Activated CD4-positive, alpha-beta memory T cell treated with anti-CD3 and anti-CD28 coated beads for 36 hours (primary cell): ENCODE results near the gene BNIP3. TPM values are rescaled to one million over a fixed set of nuclear protein-coding genes. Genes with fewer than 3 reads are reported as not detected.
"Not testable (repeated sequence)": the region's sequence is repeated elsewhere in the genome, so short reads cannot be mapped to it uniquely, and the experiment has no call there.

ENCODE experiments used
- CTCF ChIA-PET: fragments of 350-600 bp; sonication (Branson Sonifier 250); formaldehyde crosslinking; loops from one replicate; lab custom pipeline; 2021; ENCODE audit warnings: antibody characterized with exemption, inconsistent platforms; lab: Charles Lee
- POLR2A ChIA-PET: fragments of 350-600 bp; sonication (Branson Sonifier 250); formaldehyde crosslinking; loops from one replicate; lab custom pipeline; 2021; ENCODE audit warnings: antibody characterized with exemption; lab: Charles Lee
- DNase-seq: peaks from one replicate; pipeline ENCODE4 v3.0.0-alpha.2; 2020
- H3K27ac Mint-ChIP-seq: one replicate; pipeline ENCODE4 v1.8.0; 2021; ENCODE audit warnings: mixed read lengths
- H3K27me3 Mint-ChIP-seq: one replicate; pipeline ENCODE4 v1.8.0; 2021; ENCODE audit warnings: mixed read lengths
- H3K36me3 Mint-ChIP-seq: one replicate; pipeline ENCODE4 v1.8.0; 2021; ENCODE audit warnings: mixed read lengths
- H3K4me1 Mint-ChIP-seq: one replicate; pipeline ENCODE4 v1.8.0; 2021; ENCODE audit warnings: low read depth, mixed read lengths
- H3K4me3 Mint-ChIP-seq: one replicate; pipeline ENCODE4 v1.8.0; 2021; ENCODE audit warnings: mild to moderate bottlenecking, mixed read lengths
- H3K9me3 Mint-ChIP-seq: one replicate; pipeline ENCODE4 v1.8.0; 2021; ENCODE audit warnings: mixed read lengths
- intact Hi-C: fragments of 100-400 bp; cut with micrococcal nuclease; formaldehyde crosslinking; loops from one replicate; pipeline ENCODE4 v1.15.1; 2023
- total RNA-seq, 2 experiments: library from RNA; stranded (reverse); gene quantifications; one replicate each; pipeline ENCODE4 v1.2.3, GENCODE V29; 2021

BNIP3 gene
- total RNA-seq, 2 experiments from 2014 or later, result 84.9 to 86.9 TPM

DNA sequence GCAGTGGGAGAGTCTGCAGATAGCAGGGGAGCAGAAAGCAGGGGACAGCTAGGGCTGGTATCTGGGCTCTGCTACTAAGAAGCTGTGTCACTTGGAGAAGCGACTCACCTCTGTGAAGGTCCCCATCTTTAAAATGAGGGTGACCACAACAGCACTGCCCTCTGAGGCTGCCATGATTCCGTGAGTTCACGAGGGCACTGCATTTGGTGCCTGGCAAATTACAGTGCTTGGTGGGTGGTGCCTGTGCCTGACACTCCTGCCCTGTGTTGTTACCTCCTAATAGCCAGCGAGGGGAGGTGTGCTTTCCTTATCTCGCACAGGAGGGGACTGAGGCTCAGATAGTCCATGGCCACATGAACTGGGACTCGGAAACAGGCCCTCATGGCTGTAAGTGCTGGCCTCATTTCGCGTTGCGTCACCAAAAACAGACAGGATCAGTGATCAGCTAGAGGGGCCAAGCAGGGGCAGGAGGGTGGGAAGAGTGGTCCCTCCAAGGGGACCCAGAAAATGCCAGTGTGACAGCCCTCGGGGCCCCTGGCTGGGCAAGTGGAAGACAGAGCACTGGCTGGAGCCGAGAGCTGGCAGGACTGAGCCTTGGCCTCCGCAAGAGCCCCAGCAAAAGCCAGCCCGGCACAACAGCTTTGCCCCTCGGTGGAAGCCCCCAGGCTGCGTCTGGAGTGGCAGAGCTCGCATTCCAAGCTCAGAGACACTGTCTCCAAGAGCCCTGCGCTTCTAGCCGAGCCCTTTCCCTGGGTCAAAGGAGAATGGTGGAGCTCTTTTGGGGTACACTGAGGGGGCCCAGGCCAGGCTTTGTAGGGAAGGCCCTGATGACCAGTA, 17.3 kb upstream of the BNIP3 start:
- H3K4me1 Mint-ChIP-seq, result peaks cover 2% of the 10 kb centered on the region
- no peak overlapping the region for H3K4me3 Mint-ChIP-seq
- H3K36me3 Mint-ChIP-seq, result no peaks in the 10 kb centered on the region
- intact Hi-C loops, result no loop called here
- H3K27me3 Mint-ChIP-seq, result peaks cover 1% of the 10 kb centered on the region
- no peak overlapping the region for H3K27ac Mint-ChIP-seq
- CTCF ChIA-PET, result interaction anchor here (0.6 to 1.3 kb wide), 3 partner anchors 23 to 113 kb away, joined by 3 to 8 read pairs (median 3); no protein-coding TSS in a partner anchor
- no peak for DNase-seq
- POLR2A ChIA-PET, result no interaction called here
- no peaks in the 10 kb centered on the region for H3K9me3 Mint-ChIP-seq

GRCh38 chr10:131998050-131998844, 16.5 kb upstream of the BNIP3 start:
- Mint-ChIP-seq H3K9me3 (no peaks in the 10 kb centered on the region), H3K27me3 (peaks cover 1% of the 10 kb centered on the region), H3K4me3 (no peak overlapping the region), H3K4me1 (peaks cover 2% of the 10 kb centered on the region), H3K27ac (no peak overlapping the region), H3K36me3 (no peaks in the 10 kb centered on the region)
- DNase-seq, result no peak
- intact Hi-C loops, result no loop called here
- ChIA-PET POLR2A (no interaction called here), CTCF (interaction anchor here (0.6 to 1.6 kb wide), 2 partner anchors 24 to 25 kb away, joined by 3 to 6 read pairs; no protein-coding TSS in a partner anchor)

DNA sequence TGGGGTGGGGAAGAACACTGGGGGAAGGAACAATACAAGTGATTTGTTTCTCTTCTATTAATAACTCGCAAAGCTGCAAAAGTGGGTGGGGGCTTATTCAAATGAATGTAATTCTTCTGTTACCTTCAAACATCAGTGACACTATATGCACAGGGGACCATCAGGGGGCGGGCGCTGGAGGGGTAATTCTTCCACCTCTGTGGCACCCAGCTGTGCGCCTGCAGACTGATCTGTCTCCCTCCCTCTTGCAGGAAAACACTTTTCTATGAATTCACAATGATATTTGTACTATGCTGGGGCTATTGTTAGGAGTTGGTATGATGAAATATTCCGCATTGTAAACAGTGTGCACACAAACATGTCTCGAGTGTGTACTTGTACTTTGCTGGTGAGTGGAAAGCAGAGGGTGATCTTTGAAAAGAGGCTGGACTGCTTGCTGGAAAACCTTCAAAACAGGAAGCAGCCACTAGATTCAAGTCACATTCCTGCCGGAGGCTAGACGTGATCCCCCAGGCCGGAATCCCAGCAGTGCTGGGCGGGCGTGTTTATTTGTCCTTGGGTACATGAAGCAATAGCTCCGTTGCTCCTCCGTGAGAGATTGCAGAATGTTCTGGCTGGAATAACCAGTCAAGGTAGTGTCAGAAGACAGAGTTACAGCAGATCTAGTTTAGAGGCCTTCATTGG, 15.8 kb upstream of the BNIP3 start:
- H3K27me3 Mint-ChIP-seq, result peaks cover 1% of the 10 kb centered on the region
- peaks cover 2% of the 10 kb centered on the region for H3K4me1 Mint-ChIP-seq
- ChIA-PET CTCF (interaction anchor here (1.6 kb wide), 1 partner anchor 25 kb away, joined by 6 read pairs; no protein-coding TSS in a partner anchor), POLR2A (no interaction called here)
- no peak overlapping the region for H3K4me3 Mint-ChIP-seq
- H3K36me3 Mint-ChIP-seq, result no peaks in the 10 kb centered on the region
- intact Hi-C loops, result no loop called here
- no peak for DNase-seq
- no peaks in the 10 kb centered on the region for H3K9me3 Mint-ChIP-seq
- no peak overlapping the region for H3K27ac Mint-ChIP-seq

GRCh38 chr10:131996466-131997365, 15.0 kb upstream of the BNIP3 start:
- POLR2A ChIA-PET, result no interaction called here
- DNase-seq, result no peak
- Mint-ChIP-seq H3K36me3 (no peaks in the 10 kb centered on the region), H3K4me3 (no peak overlapping the region), H3K27ac (no peak overlapping the region), H3K4me1 (peaks cover 2% of the 10 kb centered on the region), H3K9me3 (no peaks in the 10 kb centered on the region), H3K27me3 (no peaks in the 10 kb centered on the region)
- CTCF ChIA-PET, result interaction anchor here (1.6 kb wide), 1 partner anchor 26 kb away, joined by 6 read pairs; no protein-coding TSS in a partner anchor
- intact Hi-C loops, result no loop called here

DNA sequence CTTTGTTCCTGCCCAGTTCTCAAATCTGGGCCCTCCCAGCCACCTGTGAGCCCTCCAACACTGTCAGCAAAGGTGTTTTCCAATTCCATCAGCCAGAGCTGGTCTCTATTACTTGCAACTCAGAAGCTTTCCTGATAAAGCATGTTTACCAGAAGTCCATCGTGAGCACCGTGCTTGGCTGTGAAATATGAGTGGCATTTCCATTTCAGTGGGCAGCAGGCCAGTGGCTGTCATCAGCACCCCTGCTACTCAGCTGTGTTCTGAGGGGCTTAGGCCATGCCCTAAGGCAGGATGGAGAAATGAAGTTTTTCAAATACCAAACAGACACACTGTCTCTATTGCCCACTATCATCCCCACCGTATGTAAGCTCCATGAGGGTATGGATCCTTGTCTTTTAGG, 12.7 kb upstream of the BNIP3 start:
- H3K4me1 Mint-ChIP-seq, result no peaks in the 10 kb centered on the region
- no peaks in the 10 kb centered on the region for H3K27me3 Mint-ChIP-seq
- no peak overlapping the region for H3K4me3 Mint-ChIP-seq
- H3K36me3 Mint-ChIP-seq, result no peaks in the 10 kb centered on the region
- POLR2A ChIA-PET, result no interaction called here
- no peak for DNase-seq
- no peaks in the 10 kb centered on the region for H3K9me3 Mint-ChIP-seq
- CTCF ChIA-PET, result no interaction called here
- no peak overlapping the region for H3K27ac Mint-ChIP-seq
- intact Hi-C loops, result no loop called here

DNA sequence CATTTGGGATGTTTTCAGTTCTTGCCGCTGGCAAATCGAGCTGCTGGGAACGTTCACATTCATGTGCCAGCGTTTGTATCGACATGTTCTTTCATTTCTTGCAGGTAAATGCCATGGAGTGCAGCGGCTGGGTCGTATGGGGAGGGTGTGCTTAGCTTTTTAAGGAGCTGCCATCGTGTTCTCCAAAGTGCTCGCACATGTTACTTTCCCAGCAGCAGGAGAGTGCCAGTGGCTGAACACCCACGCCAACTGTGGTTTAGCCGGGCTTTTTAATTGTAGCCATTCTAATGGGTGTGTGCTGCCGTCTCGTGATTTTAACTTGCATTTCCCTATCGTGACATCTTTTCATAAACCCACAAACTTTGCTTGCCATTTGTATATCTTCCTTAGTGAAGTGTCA, 11.6 kb upstream of the BNIP3 start:
- no peaks in the 10 kb centered on the region for H3K27me3 Mint-ChIP-seq
- DNase-seq, result no peak
- H3K27ac Mint-ChIP-seq, result no peak overlapping the region
- no peaks in the 10 kb centered on the region for H3K4me1 Mint-ChIP-seq
- no peaks in the 10 kb centered on the region for H3K9me3 Mint-ChIP-seq
- intact Hi-C loops, result no loop called here
- CTCF ChIA-PET, result no interaction called here
- no peaks in the 10 kb centered on the region for H3K36me3 Mint-ChIP-seq
- POLR2A ChIA-PET, result no interaction called here
- no peak overlapping the region for H3K4me3 Mint-ChIP-seq

DNA sequence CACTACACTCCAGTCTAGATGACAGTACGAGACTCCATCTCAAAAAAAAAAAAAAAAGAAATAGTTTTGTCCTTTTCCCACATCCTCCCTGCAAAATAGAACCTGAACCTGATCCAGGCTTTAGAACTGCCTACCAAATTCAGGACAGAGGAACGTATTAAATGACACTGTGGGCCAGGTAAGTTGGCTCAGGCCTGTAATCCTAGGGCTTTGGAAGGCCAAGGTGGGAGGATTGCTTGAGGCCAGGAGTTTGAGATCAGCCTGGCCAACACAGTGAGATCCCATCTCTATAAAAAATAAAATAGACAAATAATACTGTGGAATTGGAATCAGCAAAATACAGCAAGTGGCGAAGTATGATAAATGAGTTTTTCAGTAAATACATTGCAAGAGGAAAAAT, 10.0 kb upstream of the BNIP3 start:
- H3K36me3 Mint-ChIP-seq, result peaks cover 3% of the 10 kb centered on the region
- intact Hi-C loops, result no loop called here
- no peak for DNase-seq
- no peak overlapping the region for H3K4me3 Mint-ChIP-seq
- H3K27me3 Mint-ChIP-seq, result peaks cover 2% of the 10 kb centered on the region
- no peak overlapping the region for H3K27ac Mint-ChIP-seq
- ChIA-PET CTCF (no interaction called here), POLR2A (no interaction called here)
- peaks cover 6% of the 10 kb centered on the region for H3K9me3 Mint-ChIP-seq
- no peaks in the 10 kb centered on the region for H3K4me1 Mint-ChIP-seq

GRCh38 chr10:131987786-131988185, 6.1 kb upstream of the BNIP3 start:
- CTCF ChIA-PET, H3K27ac Mint-ChIP-seq, POLR2A ChIA-PET, H3K36me3 Mint-ChIP-seq, H3K9me3 Mint-ChIP-seq, H3K4me3 Mint-ChIP-seq, H3K4me1 Mint-ChIP-seq, DNase-seq, H3K27me3 Mint-ChIP-seq: not testable (repeated sequence)
- intact Hi-C loops, result loop anchor here (10.0 kb wide), 1 partner anchor 167 kb away; no protein-coding TSS in a partner anchor

DNA sequence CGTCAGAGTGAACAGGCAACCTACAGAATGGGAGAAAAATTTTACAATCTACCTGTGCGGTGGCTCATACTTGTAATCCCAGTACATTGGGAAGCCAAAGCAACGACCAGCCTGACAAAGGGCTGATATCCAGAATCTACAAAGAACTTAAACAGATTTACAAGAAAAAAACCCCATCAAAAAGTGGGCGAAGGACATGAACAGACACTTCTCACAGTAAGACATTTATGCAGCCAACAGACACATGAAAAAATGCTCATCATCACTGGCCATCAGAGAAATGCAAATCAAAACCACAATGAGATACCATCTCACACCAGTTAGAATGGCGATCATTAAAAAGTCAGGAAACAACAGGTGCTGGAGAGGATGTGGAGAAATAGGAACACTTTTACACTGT, 5.6 kb upstream of the BNIP3 start:
- H3K27me3 Mint-ChIP-seq, DNase-seq, CTCF ChIA-PET, H3K4me3 Mint-ChIP-seq, H3K9me3 Mint-ChIP-seq, H3K4me1 Mint-ChIP-seq, H3K36me3 Mint-ChIP-seq, H3K27ac Mint-ChIP-seq, POLR2A ChIA-PET: not testable (repeated sequence)
- intact Hi-C loops, result loop anchor here (10.0 kb wide), 1 partner anchor 168 kb away; no protein-coding TSS in a partner anchor

- H3K27ac Mint-ChIP-seq, H3K27me3 Mint-ChIP-seq, H3K4me3 Mint-ChIP-seq, DNase-seq, H3K9me3 Mint-ChIP-seq, POLR2A ChIA-PET, H3K36me3 Mint-ChIP-seq, CTCF ChIA-PET, H3K4me1 Mint-ChIP-seq: not testable (repeated sequence)
- intact Hi-C loops, result loop anchor here (10.0 kb wide), 1 partner anchor 168 kb away; no protein-coding TSS in a partner anchor
Measured at GRCh38 chr10:131986851-131987250, 5.1 kb upstream of the BNIP3 start.

- H3K9me3 Mint-ChIP-seq, result peaks cover 6% of the 10 kb centered on the region
- H3K36me3 Mint-ChIP-seq, result peaks cover 10% of the 10 kb centered on the region
- POLR2A ChIA-PET, result no interaction called here
- CTCF ChIA-PET, result interaction anchor here (2.1 kb wide), 1 partner anchor 98 kb away, joined by 7 read pairs; no protein-coding TSS in a partner anchor
- no peak for DNase-seq
- H3K4me3 Mint-ChIP-seq, result no peak overlapping the region
- H3K4me1 Mint-ChIP-seq, result peaks cover 14% of the 10 kb centered on the region
- intact Hi-C loops, result loop anchor here (5.0 to 10.0 kb wide), 2 partner anchors 171 to 339 kb away; no protein-coding TSS in a partner anchor
- H3K27me3 Mint-ChIP-seq, result peaks cover 2% of the 10 kb centered on the region
- no peak overlapping the region for H3K27ac Mint-ChIP-seq
Measured at GRCh38 chr10:131983780-131984179, 2.1 kb upstream of the BNIP3 start.
